Prostate gland (tissue), 2 donors: Measurements from ENCODE around the gene TCP10L. TPM values are rescaled to one million over a fixed set of nuclear protein-coding genes. Genes with fewer than 3 reads are reported as not detected.

Experiments
- DNase-seq: peaks from one replicate; pipeline ENCODE4 v3.0.0-alpha.2; 2019; ENCODE audit warnings: low spot score
- H3K27ac ChIP-seq, 2 donors: fragments of 200-600 bp; sonication (generic); 2 replicates each; pipeline ENCODE4 v1.5.1; 2017 to 2019
- H3K27me3 ChIP-seq: fragments of 200-600 bp; sonication (generic); replicated peaks from 2 replicates; pipeline ENCODE4 v1.5.1; 2019; ENCODE audit not compliant: insufficient read depth
- H3K36me3 ChIP-seq, 2 donors: fragments of 200-600 bp; sonication (generic); 1 replicate in 1 of 2; 2 replicates in 1 of 2; pipeline versions ENCODE4 v1.5.1 to v1.8.1; 2017 to 2019
- H3K4me1 ChIP-seq: fragments of 200-600 bp; sonication (generic); replicated peaks from 2 replicates; pipeline ENCODE4 v1.5.1; 2019
- H3K4me3 ChIP-seq, 2 donors: fragments of 200-600 bp; sonication (generic); 2 replicates each; pipeline ENCODE4 v1.5.1; 2017 to 2019
- H3K9me3 ChIP-seq: fragments of 200-600 bp; sonication (generic); 2 replicates; pipeline ENCODE4 v1.5.1; 2017
- POLR2A ChIP-seq: fragments of 450-650 bp; IDR thresholded peaks from one replicate; pipeline ENCODE4 v1.6.1; 2016; ENCODE audit warnings: antibody characterized with exemption, mild to moderate bottlenecking
- POLR2AphosphoS5 ChIP-seq: sonication (generic); formaldehyde crosslinking; IDR thresholded peaks from one replicate; pipeline ENCODE4 v1.6.1; 2017; ENCODE audit warnings: antibody characterized with exemption
- WGBS: methylation state at CpG from one replicate; pipeline ENCODE4 v1.1.5; 2018; 5-methylcytosine and 5-hydroxymethylcytosine counted together
- intact Hi-C: fragments of 100-400 bp; cut with DNase I; formaldehyde crosslinking; loops from one replicate; pipeline ENCODE4 v1.14.2; 2022
- small RNA-seq, 2 donors: library from RNA; depleted of rRNA; stranded (forward); fragments of <200 nt; gene quantifications; one replicate each; pipeline ENCODE3, GENCODE V24; 2016
- total RNA-seq, 2 donors: library from RNA; depleted of rRNA; stranded (reverse); fragments of >200 nt; gene quantifications; one replicate each; pipeline ENCODE4 v1.1.0, GENCODE V29; 2016
- TF ChIP-seq, protein P1 (sequence below), 4 experiments: fragments of 200-600 bp in 2 of 4; fragments of 450-650 bp in 2 of 4; sonication (generic) in 2 of 4; IDR thresholded peaks; 1 replicate in 3 of 4; 2 replicates in 1 of 4; pipeline ENCODE4 v1.5.1; 2016 to 2019; ENCODE audit warnings: antibody characterized with exemption in 4 of 4, mild to moderate bottlenecking in 2 of 4, moderate library complexity in 2 of 4

Gene TCP10L
- total RNA-seq, 2 donors from 2014 or later: 1.9 to 17.8 TPM

DNA sequence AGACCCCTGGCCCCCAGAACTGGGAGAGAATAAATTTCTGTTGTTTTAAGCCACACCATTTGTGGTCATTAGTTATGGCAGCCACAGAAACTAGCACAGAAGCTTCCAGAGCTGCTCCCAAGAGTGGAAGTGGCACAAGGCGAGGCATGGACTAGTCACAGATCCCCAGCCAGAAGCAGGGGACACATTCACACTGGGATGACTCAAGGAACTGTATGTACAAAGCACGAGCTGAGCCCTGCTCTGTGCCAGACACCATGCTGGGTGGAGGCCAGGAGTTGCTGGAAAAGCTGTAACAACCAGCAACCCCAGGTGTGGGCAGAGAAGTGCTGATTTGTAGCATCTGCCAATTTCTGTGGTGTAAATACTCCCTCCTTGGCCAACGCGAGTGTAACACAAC lies 55.6 kb downstream of the TCP10L start:
- Histone ChIP-seq H3K36me3 (no peaks in the 10 kb centered on the region), H3K9me3 (no peaks in the 10 kb centered on the region), H3K4me3 (no peak overlapping the region), H3K4me1 (no peaks in the 10 kb centered on the region), H3K27ac (no peak overlapping the region), H3K27me3 (no peaks in the 10 kb centered on the region)
- no peak for TF ChIP-seq POLR2A
- TF ChIP-seq, protein P1, sequence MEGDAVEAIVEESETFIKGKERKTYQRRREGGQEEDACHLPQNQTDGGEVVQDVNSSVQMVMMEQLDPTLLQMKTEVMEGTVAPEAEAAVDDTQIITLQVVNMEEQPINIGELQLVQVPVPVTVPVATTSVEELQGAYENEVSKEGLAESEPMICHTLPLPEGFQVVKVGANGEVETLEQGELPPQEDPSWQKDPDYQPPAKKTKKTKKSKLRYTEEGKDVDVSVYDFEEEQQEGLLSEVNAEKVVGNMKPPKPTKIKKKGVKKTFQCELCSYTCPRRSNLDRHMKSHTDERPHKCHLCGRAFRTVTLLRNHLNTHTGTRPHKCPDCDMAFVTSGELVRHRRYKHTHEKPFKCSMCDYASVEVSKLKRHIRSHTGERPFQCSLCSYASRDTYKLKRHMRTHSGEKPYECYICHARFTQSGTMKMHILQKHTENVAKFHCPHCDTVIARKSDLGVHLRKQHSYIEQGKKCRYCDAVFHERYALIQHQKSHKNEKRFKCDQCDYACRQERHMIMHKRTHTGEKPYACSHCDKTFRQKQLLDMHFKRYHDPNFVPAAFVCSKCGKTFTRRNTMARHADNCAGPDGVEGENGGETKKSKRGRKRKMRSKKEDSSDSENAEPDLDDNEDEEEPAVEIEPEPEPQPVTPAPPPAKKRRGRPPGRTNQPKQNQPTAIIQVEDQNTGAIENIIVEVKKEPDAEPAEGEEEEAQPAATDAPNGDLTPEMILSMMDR (IDR thresholded peaks at IDR 0.05): no peak
- no peak for TF ChIP-seq POLR2AphosphoS5
- 75% methylated on average over 4 of the region's 4 CpGs for WGBS
- intact Hi-C loops: no loop called here
- no peak for DNase-seq

DNA sequence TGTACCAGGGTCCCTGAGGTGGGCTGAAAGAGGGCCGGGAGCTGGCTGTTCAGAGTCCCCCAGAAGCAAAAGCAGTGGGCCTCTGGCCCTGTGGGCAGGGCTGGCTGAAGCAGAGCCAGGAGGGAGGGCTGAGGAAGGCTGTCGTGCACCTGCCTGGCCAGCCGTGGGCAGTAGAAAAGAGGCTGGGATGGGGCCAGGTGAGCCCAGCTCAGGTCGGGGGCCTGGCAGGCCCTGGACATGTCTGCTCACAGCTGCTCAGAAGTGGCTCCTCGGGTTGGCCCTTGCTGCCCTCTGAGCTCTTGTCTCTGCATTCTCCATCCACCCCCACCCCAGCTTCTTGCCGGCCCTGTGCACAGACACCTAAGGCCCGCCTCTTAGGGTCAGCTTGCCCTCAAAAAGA lies 60.0 kb downstream of the TCP10L start:
- WGBS: 70% methylated on average over 7 of the region's 7 CpGs
- Histone ChIP-seq H3K9me3 (no peaks in the 10 kb centered on the region), H3K27me3 (no peaks in the 10 kb centered on the region), H3K4me1 (peaks cover 3% of the 10 kb centered on the region), H3K36me3 (no peaks in the 10 kb centered on the region), H3K27ac (no peak overlapping the region), H3K4me3 (no peak overlapping the region)
- no peak for DNase-seq
- intact Hi-C loops: no loop called here
- no peak for TF ChIP-seq POLR2AphosphoS5
- TF ChIP-seq POLR2A: no peak
- TF ChIP-seq, protein P1 (IDR thresholded peaks at IDR 0.05): no peak

DNA sequence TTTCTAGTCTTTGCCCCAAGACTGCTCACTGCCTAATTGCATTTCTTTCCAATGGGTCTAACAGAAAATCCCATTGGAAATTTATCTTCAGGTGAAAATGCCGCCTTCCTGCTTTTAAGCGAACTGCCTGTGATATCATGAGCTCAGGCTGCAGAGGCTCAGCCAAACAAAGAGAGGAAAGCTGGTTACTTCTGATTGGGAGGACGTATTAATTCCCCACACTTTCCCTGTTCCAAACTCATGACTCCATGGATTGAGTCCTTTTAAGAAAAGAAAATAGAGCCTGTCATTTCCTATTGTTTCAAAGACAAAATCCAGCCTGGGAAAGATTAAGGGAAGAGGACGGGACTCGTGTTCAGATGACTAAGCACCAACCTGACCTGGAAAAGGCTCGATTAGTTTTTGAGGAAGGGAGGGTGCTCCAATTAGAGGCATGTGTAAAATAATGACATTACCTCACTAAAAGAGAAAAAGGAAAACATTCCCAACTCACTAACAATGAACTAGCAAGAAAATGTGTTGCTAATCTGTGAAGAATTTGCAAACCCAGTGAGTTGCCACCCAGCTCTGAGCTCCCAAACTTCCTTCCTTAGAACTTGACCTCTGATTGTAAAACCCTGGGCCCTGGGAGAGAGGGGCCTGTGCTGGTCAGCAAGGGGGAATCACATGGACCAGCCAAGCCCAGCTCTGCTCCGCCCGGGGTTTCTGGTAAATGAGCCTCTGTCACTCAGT lies 61.2 kb downstream of the TCP10L start:
- peaks cover 3% of the 10 kb centered on the region for H3K4me1 ChIP-seq

More for the DNA sequence above, 61.2 kb downstream of the TCP10L start:
- WGBS: 67% methylated on average over 8 of the region's 8 CpGs
- Histone ChIP-seq H3K36me3 (no peaks in the 10 kb centered on the region), H3K27ac (peak overlapping the region in 1 of 2 donors; percentile 37), H3K27me3 (no peaks in the 10 kb centered on the region), H3K9me3 (no peaks in the 10 kb centered on the region), H3K4me3 (no peak overlapping the region)
- intact Hi-C loops: no loop called here
- DNase-seq: no peak
- TF ChIP-seq, protein P1 (IDR thresholded peaks at IDR 0.05): no peak
- TF ChIP-seq POLR2AphosphoS5 (no peak), POLR2A (no peak)

Small RNA genes within 50 kb of the gene (small RNA-seq; reads per million reads assigned to genes)
- 0 reads per million in 2 donors for gene RF00438
- 0 reads per million in 2 donors for gene RNA5SP490

Other genes with a start within 250 kb of the TCP10L start
- 10 to 100 TPM; 33.4 to 41.4 TPM for gene URB1, start 192.5 kb downstream of the TCP10L start, total RNA-seq
- 10 to 100 TPM; 45.7 to 48.6 TPM for gene EVA1C, start 172.8 kb downstream of the TCP10L start, total RNA-seq
- 10 to 100 TPM; 43.4 to 44.5 TPM for gene CFAP298, start 26.9 kb upstream of the TCP10L start, total RNA-seq
- gene SYNJ1, start 142.5 kb upstream of the TCP10L start, total RNA-seq: 1 to 10 TPM; 7.9 to 9.2 TPM
- gene PAXBP1, start 186.2 kb upstream of the TCP10L start, total RNA-seq: 10 to 100 TPM; 27.0 to 35.8 TPM